ENCODE results near the gene LCK. TPM values are rescaled to one million over a fixed set of nuclear protein-coding genes. Genes with fewer than 3 reads are reported as not detected.
A peak's percentile ranks its signal among the peaks of the same experiment; 100 is the strongest.

LCK gene
- total and polyA plus RNA-seq, 12 donors: 0.25 to 7.1 (median 0.62) TPM

- H3K27ac ChIP-seq: peak overlapping the region in 9 of 10 donors; percentile 81 to 96 (median 88)
- peaks cover 0 to 10% (median 0%) of the 10 kb centered on the region in 7 donors for H3K27me3 ChIP-seq
- peaks cover 4 to 62% (median 48%) of the 10 kb centered on the region in 9 donors for H3K4me1 ChIP-seq
- no peaks in the 10 kb centered on the region for H3K9me3 ChIP-seq
- intact Hi-C loops (cut with DNase I): loop anchor here in 2 of 10 donors (5.0 to 10.0 kb wide), 2 partner anchors 52 to 75 kb away; partner anchors contain the start of gene HDAC1 (in 1 of the 2)
- ATAC-seq: peak in 6 of 8 donors; percentile 19 to 49 (median 36)
- peak overlapping the region in 7 of 10 donors; percentile 9 to 86 (median 71) for H3K4me3 ChIP-seq
- peaks cover 0 to 14% (median 0%) of the 10 kb centered on the region in 9 donors for H3K36me3 ChIP-seq
- TF ChIP-seq, protein P1, sequence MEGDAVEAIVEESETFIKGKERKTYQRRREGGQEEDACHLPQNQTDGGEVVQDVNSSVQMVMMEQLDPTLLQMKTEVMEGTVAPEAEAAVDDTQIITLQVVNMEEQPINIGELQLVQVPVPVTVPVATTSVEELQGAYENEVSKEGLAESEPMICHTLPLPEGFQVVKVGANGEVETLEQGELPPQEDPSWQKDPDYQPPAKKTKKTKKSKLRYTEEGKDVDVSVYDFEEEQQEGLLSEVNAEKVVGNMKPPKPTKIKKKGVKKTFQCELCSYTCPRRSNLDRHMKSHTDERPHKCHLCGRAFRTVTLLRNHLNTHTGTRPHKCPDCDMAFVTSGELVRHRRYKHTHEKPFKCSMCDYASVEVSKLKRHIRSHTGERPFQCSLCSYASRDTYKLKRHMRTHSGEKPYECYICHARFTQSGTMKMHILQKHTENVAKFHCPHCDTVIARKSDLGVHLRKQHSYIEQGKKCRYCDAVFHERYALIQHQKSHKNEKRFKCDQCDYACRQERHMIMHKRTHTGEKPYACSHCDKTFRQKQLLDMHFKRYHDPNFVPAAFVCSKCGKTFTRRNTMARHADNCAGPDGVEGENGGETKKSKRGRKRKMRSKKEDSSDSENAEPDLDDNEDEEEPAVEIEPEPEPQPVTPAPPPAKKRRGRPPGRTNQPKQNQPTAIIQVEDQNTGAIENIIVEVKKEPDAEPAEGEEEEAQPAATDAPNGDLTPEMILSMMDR (IDR thresholded peaks at IDR 0.05): peak in 2 of 9 donors; percentile 9 to 19
- WGBS, 2 donors: 21 to 27% methylated on average over 7 of the region's 7 CpGs
- peak; percentile 50 to 57 for DNase-seq
These were observed 8.7 kb upstream of the LCK start for GRCh38 chr1:32242341-32242851.

DNA sequence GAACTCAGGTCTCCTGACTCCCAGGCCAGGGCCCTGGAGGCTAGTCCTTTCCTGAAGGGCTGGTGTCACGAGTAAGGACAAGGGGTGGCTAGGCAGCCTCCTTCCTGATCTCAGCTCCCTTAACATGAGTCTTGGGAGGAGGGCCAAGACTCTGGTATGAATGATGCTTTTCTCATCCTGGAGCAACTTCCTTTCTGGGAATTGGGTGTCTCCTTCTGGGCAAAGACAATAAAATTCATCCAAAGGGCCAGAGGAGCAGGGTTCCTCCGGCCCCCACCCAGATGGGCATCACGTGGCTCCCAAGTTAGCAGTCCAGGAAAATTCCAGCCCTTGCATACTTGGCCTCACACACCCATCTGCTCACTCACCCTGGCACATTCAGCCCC is 4.2 kb upstream of the LCK start, which contains the start of gene FAM167B:
Gene FAM167B, plus strand, starts transcription at position 335 of the 386 bp plus-strand sequence. CDS start 200 bp downstream, outside the sequence.
- peaks cover 8 to 84% (median 69%) of the 10 kb centered on the region in 9 donors for H3K4me1 ChIP-seq
- peak; percentile 44 to 80 (median 64) for ATAC-seq
- intact Hi-C loops (cut with DNase I): loop anchor here in 3 of 10 donors (2.0 to 10.0 kb wide), 3 partner anchors 44 to 48 kb away; partner anchors contain the start of gene HDAC1 (in 2 of the 3)

GRCh38 chr1:32247452-32247851 is 3.6 kb upstream of the LCK start:
- TF ChIP-seq, protein P1 (IDR thresholded peaks at IDR 0.05): no peak
- WGBS, 2 donors: 46 to 56% methylated on average over 12 of the region's 12 CpGs
- DNase-seq (peak in 1 of 2 donors; percentile 43), ATAC-seq (peak in 1 of 8 donors; percentile 30)
- Histone ChIP-seq H3K4me3 (peak overlapping the region in 3 of 10 donors; percentile 20 to 31 (median 23)), H3K9me3 (no peaks in the 10 kb centered on the region), H3K27me3 (no peaks in the 10 kb centered on the region), H3K27ac (peak overlapping the region; percentile 66 to 94 (median 92)), H3K36me3 (no peaks in the 10 kb centered on the region), H3K4me1 (peaks cover 8 to 84% (median 71%) of the 10 kb centered on the region in 9 donors)
- intact Hi-C loops (cut with DNase I): loop anchor here in 3 of 10 donors (2.0 to 10.0 kb wide), 3 partner anchors 43 to 47 kb away; partner anchors contain the start of gene HDAC1 (in 2 of the 3)

More for the DNA sequence above, 4.2 kb upstream of the LCK start, which contains the start of gene FAM167B:
- Histone ChIP-seq H3K36me3 (no peaks in the 10 kb centered on the region), H3K9me3 (no peaks in the 10 kb centered on the region), H3K4me3 (peak within 1 kb of the TSS in 3 of 10 donors; percentile 20 to 31 (median 23)), H3K27me3 (no peaks in the 10 kb centered on the region), H3K27ac (peak within 1 kb of the TSS; percentile 66 to 94 (median 92))
- WGBS, 2 donors: 45 to 54% methylated on average over 3 of the region's 3 CpGs
- DNase-seq: peak; percentile 40 to 72
- TF ChIP-seq, protein P1 (IDR thresholded peaks at IDR 0.05): no peak

DNA sequence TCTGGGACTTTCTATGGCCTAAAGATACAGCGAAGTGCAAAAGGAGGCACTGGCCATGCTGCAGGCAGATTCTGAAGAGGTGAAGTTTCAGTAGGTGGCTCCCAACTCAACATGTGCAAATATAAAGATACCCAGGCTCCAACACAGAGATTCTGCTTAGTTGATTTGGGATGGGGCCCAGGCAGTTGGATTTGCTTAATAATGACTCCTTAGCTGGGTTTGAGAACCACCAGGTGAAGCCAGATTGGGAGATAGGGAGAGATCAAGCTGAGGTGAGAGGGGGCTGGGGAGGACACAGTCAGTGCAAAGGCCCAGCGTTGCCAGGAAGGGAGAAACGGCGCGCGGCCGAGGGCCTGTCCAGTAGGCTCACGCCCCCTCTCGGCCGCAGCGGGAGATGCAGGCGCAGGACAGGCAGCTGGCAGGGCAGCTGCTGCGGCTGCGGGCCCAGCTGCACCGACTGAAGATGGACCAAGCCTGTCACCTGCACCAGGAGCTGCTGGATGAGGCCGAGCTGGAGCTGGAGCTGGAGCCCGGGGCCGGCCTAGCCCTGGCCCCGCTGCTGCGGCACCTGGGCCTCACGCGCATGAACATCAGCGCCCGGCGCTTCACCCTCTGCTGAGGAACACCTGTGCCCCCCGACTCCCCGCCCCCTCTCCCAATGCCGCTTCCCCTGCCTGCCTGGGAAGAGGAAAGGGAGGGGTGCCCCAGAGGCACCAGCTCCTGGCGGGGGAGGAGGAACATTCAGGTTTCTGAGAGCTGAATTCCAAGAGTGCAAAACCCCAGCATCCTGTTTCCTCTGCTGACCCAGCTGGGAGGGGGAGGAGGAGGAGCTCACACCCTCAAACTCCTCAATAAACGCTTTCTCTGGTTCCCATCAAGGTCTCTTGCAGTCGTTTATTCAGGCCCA is 2.8 kb upstream of the LCK start:
- peak; percentile 86 to 88 for DNase-seq
- intact Hi-C loops (cut with DNase I): loop anchor here in 4 of 10 donors (2.0 to 10.0 kb wide), 3 partner anchors 43 to 47 kb away; partner anchors contain the start of gene HDAC1 (in 2 of the 4)
- Histone ChIP-seq H3K27ac (peak overlapping the region; percentile 66 to 94 (median 92)), H3K4me3 (peak overlapping the region in 5 of 10 donors; percentile 10 to 31 (median 20)), H3K4me1 (peaks cover 8 to 84% (median 74%) of the 10 kb centered on the region in 9 donors), H3K27me3 (no peaks in the 10 kb centered on the region), H3K36me3 (no peaks in the 10 kb centered on the region), H3K9me3 (no peaks in the 10 kb centered on the region)
- TF ChIP-seq, protein P1 (IDR thresholded peaks at IDR 0.05): peak; percentile 64 to 92 (median 84)
- WGBS, 2 donors: 12 to 14% methylated on average over 26 to 31 of the region's 31 CpGs
- peak; percentile 40 to 66 (median 54) for ATAC-seq

All from heart right ventricle (tissue), 16 donors.